ENCODE measurements around the gene SBF1. TPM values are rescaled to one million over a fixed set of nuclear protein-coding genes. Genes with fewer than 3 reads are reported as not detected.

Gene SBF1
- total and polyA plus RNA-seq, 9 donors, result 1.9 to 86.0 (median 58.7) TPM

DNA sequence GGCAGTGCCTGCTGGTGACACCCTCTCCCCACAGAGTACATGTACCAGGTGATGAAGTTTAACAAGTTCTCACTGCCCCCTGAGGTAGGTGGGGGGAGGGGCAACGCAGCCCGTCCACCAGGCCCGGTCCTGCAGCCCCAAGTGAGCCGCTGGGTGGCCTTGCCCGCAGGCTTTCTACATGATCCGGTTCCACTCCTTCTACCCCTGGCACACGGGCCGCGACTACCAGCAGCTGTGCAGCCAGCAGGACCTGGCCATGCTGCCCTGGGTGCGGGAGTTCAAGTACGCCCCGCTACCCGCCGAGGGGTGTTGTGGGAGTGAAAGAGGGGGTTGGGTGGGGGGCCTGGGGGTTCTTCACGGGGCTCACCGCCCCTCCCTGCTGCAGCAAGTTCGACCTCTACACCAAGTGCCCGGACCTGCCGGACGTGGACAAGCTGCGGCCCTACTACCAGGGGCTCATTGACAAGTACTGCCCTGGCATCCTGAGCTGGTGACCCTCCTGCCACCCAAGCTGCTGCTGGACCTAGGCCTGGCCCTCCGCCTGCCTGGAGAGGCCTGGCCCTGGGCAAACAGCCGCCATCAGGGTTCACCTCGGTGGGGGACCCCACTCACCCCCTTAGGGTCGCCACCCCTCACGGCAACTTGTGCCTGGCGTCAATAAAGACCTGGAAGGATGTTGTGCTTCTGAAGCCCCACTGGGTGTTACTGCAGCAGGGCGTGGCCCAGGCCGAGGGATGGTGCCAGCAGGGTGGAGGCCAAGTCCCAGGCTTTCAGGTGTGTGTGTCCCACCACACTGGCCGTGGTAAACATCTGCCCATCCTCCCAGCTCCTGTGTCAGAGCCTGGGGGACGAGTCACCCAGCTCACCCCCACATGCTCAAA lies 14.8 kb upstream of the SBF1 start:
- intact Hi-C loops (cut with DNase I), result no loop called here
- H3K9me3 ChIP-seq, result no peaks in the 10 kb centered on the region
- H3K4me1 ChIP-seq (ENCODE audit: insufficient read depth), result no peaks in the 10 kb centered on the region
- TF ChIP-seq EP300 (IDR thresholded peaks at IDR 0.05), result no peak
- no peak for TF ChIP-seq CTCF (IDR thresholded peaks at IDR 0.05)
- TF ChIP-seq POLR2A (IDR thresholded peaks at IDR 0.05), result no peak
- no peak overlapping the region for H3K27ac ChIP-seq
- DNase-seq, result peak in 1 of 5 donors; percentile 14
- no peaks in the 10 kb centered on the region for H3K36me3 ChIP-seq
- 71 to 79% (median 77%) methylated on average over 23 to 31 of the region's 31 CpGs for WGBS, 3 donors
- no peaks in the 10 kb centered on the region for H3K27me3 ChIP-seq
- H3K4me3 ChIP-seq, result no peak overlapping the region

DNA sequence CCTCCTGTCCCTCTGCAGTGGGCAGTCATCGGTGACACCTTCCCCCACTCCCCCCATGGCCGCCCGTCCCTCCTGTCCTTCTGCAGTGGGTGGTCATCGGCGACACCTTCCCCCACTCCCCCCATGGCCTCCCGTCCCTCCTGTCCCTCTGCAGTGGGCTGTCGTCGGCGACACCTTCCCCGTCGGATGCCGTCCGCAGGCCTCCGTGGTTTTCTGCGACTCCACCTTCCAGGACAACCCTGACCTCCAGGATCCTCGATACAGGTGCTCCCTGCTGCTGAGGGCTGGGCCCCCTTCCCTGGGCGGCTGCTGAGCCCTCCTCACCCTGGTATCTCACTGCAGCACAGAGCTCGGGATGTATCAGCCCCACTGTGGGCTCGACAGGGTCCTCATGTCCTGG lies 14.1 kb upstream of the SBF1 start:
- Histone ChIP-seq H3K4me1 (ENCODE audit: insufficient read depth) (no peaks in the 10 kb centered on the region), H3K9me3 (no peaks in the 10 kb centered on the region), H3K27me3 (no peaks in the 10 kb centered on the region), H3K36me3 (no peaks in the 10 kb centered on the region), H3K27ac (no peak overlapping the region), H3K4me3 (no peak overlapping the region)
- TF ChIP-seq CTCF (IDR thresholded peaks at IDR 0.05), result no peak
- no peak for TF ChIP-seq POLR2A (IDR thresholded peaks at IDR 0.05)
- no peak for TF ChIP-seq EP300 (IDR thresholded peaks at IDR 0.05)
- peak in 2 of 5 donors; percentile 9 to 20 for DNase-seq
- 65 to 70% (median 69%) methylated on average over 15 to 19 of the region's 19 CpGs for WGBS, 3 donors
- intact Hi-C loops (cut with DNase I), result no loop called here

DNA sequence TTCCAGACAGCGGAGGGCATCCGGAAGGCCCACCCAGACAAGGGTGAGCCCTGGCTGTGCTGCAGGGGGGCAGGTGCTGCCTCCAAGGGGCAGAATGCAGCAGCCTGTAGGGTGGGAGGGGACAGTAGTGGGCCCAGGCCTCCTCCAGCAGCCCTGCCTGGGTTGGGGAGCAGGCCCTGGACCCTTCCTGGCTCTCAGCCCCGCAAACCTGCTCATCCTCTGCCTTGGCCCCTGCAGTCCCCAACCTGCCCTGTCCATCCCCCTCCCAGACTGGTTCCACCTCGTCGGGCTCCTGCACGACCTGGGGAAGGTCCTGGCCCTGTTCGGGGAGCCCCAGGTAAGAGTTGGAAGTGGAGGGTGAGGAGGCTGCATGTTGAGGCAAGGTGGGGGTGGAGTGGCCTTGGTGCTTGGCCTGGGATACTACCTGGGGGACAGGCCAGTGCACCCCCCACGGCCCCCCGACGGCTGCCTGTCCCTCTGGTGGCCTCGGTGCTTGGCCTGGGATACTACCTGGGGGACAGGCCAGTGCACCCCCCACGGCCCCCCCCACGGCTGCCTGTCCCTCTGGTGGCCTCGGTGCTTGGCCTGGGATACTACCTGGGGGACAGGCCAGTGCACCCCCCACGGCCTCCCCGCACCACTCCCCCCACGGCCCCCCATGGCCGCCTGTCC lies 13.3 kb upstream of the SBF1 start:
- 69 to 80% (median 76%) methylated on average over 11 to 18 of the region's 18 CpGs for WGBS, 3 donors
- peak in 2 of 5 donors; percentile 16 to 19 for DNase-seq
- Histone ChIP-seq H3K4me1 (ENCODE audit: insufficient read depth) (no peaks in the 10 kb centered on the region), H3K4me3 (no peak overlapping the region), H3K9me3 (no peaks in the 10 kb centered on the region), H3K36me3 (no peaks in the 10 kb centered on the region), H3K27me3 (no peaks in the 10 kb centered on the region), H3K27ac (no peak overlapping the region)
- no peak for TF ChIP-seq CTCF (IDR thresholded peaks at IDR 0.05)
- TF ChIP-seq EP300 (IDR thresholded peaks at IDR 0.05), result no peak
- no peak for TF ChIP-seq POLR2A (IDR thresholded peaks at IDR 0.05)
- intact Hi-C loops (cut with DNase I), result no loop called here

- H3K4me1 ChIP-seq (ENCODE audit: insufficient read depth), result no peaks in the 10 kb centered on the region
Measured at GRCh38 chr22:50487290-50488005, 12.6 kb upstream of the SBF1 start.

More at GRCh38 chr22:50487290-50488005, 12.6 kb upstream of the SBF1 start:
- intact Hi-C loops (cut with DNase I), result no loop called here
- Histone ChIP-seq H3K27me3 (no peaks in the 10 kb centered on the region), H3K27ac (no peak overlapping the region), H3K4me3 (no peak overlapping the region), H3K9me3 (no peaks in the 10 kb centered on the region), H3K36me3 (no peaks in the 10 kb centered on the region)
- TF ChIP-seq POLR2A (IDR thresholded peaks at IDR 0.05) (no peak), EP300 (IDR thresholded peaks at IDR 0.05) (no peak), CTCF (IDR thresholded peaks at IDR 0.05) (no peak)
- 77 to 83% (median 78%) methylated on average over 22 to 23 of the region's 23 CpGs for WGBS, 3 donors
- DNase-seq, result peak in 1 of 5 donors; percentile 10

Measured in ovary (tissue), 9 donors.